Thyroid gland (tissue), 4 donors: ENCODE results near the gene FAM111B. TPM values are rescaled to one million over a fixed set of nuclear protein-coding genes. Genes with fewer than 3 reads are reported as not detected.

Experiments used
- DNase-seq, 2 donors: peaks; one replicate each; pipeline ENCODE4 v3.0.0-alpha.2; 2019
- H3K27ac ChIP-seq, 3 donors: fragments of 200-600 bp; sonication (generic); 1 replicate in 2 of 3; 2 replicates in 1 of 3; pipeline ENCODE4 v1.5.1; 2016 to 2019; ENCODE audit warnings: mild to moderate bottlenecking in 1 of 3, moderate library complexity in 1 of 3
- H3K27me3 ChIP-seq: fragments of 200-600 bp; sonication (generic); one replicate; pipeline ENCODE4 v1.5.1; 2019
- H3K36me3 ChIP-seq, 2 donors: fragments of 200-600 bp; sonication (generic); one replicate each; pipeline ENCODE4 v1.5.1; 2016 to 2019
- H3K4me1 ChIP-seq, 2 donors: fragments of 200-600 bp; sonication (generic); one replicate each; pipeline ENCODE4 v1.5.1; 2017 to 2019
- H3K4me3 ChIP-seq, 3 donors: fragments of 200-600 bp; sonication (generic); replicated peaks in 1 of 3; 1 replicate in 2 of 3; 2 replicates in 1 of 3; pipeline ENCODE4 v1.5.1; 2016; ENCODE audit warnings: mild to moderate bottlenecking in 1 of 3
- H3K9me3 ChIP-seq: fragments of 200-600 bp; sonication (generic); one replicate; pipeline ENCODE4 v1.5.1; 2017
- POLR2A ChIP-seq, 2 donors: fragments of 450-650 bp; IDR thresholded peaks; one replicate each; pipeline ENCODE4 v1.6.1; 2017; ENCODE audit warnings: antibody characterized with exemption in 2 of 2, mild to moderate bottlenecking in 2 of 2, moderate library complexity in 1 of 2
- WGBS, 2 donors: methylation state at CpG; one replicate each; pipeline ENCODE4 v1.1.5; 2017; 5-methylcytosine and 5-hydroxymethylcytosine counted together
- intact Hi-C: fragments of 100-400 bp; cut with DNase I; formaldehyde crosslinking; loops from one replicate; pipeline ENCODE4 v1.15.1; 2023
- total RNA-seq, 4 donors: library from RNA; depleted of rRNA; stranded (reverse); fragments of >200 nt; gene quantifications; one replicate each; pipeline ENCODE4 v1.2.3, GENCODE V29; 2016
- TF ChIP-seq, protein P1 (sequence below), 6 experiments: fragments of 200-600 bp in 3 of 6; fragments of 450-650 bp in 3 of 6; sonication (generic) in 3 of 6; IDR thresholded peaks; one replicate each; pipeline ENCODE4 v1.5.1; 2016 to 2019; ENCODE audit warnings: antibody characterized with exemption in 6 of 6, mild to moderate bottlenecking in 2 of 6, inconsistent platforms in 1 of 6, moderate library complexity in 1 of 6

The FAM111B gene
- total RNA-seq, 4 donors from 2014 or later, result 0.22 to 0.67 TPM; not detected in 2

DNA sequence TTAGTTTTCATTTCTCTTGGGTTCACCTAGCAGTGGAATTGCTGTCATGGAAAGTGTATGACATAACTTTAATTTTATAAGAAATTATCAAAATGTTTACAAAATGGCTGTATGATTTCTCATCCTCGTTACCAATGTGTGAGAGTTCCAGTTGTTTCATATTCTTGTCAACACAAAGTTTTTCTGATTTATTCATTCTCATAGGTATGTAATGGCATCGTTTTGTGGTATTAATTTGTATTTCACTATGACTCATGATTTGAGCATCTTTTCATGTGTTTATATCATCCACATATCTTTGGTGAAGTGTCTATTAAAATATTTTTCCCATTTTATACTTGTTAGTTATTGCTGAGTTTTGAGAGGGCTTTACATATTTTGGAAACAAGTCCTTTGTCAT, 5.5 kb downstream of the FAM111B start:
- TF ChIP-seq, protein P1, sequence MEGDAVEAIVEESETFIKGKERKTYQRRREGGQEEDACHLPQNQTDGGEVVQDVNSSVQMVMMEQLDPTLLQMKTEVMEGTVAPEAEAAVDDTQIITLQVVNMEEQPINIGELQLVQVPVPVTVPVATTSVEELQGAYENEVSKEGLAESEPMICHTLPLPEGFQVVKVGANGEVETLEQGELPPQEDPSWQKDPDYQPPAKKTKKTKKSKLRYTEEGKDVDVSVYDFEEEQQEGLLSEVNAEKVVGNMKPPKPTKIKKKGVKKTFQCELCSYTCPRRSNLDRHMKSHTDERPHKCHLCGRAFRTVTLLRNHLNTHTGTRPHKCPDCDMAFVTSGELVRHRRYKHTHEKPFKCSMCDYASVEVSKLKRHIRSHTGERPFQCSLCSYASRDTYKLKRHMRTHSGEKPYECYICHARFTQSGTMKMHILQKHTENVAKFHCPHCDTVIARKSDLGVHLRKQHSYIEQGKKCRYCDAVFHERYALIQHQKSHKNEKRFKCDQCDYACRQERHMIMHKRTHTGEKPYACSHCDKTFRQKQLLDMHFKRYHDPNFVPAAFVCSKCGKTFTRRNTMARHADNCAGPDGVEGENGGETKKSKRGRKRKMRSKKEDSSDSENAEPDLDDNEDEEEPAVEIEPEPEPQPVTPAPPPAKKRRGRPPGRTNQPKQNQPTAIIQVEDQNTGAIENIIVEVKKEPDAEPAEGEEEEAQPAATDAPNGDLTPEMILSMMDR (IDR thresholded peaks at IDR 0.05), result no peak
- TF ChIP-seq POLR2A (IDR thresholded peaks at IDR 0.05), result no peak
- Histone ChIP-seq H3K4me3 (no peak overlapping the region), H3K4me1 (no peaks in the 10 kb centered on the region), H3K9me3 (no peaks in the 10 kb centered on the region), H3K27me3 (no peaks in the 10 kb centered on the region), H3K36me3 (no peaks in the 10 kb centered on the region), H3K27ac (no peak overlapping the region)
- 89 to 92% methylated on average over 2 of the region's 2 CpGs for whole genome bisulfite sequencing, 2 donors
- intact Hi-C loops, result no loop called here
- no peak for DNase-seq

DNA sequence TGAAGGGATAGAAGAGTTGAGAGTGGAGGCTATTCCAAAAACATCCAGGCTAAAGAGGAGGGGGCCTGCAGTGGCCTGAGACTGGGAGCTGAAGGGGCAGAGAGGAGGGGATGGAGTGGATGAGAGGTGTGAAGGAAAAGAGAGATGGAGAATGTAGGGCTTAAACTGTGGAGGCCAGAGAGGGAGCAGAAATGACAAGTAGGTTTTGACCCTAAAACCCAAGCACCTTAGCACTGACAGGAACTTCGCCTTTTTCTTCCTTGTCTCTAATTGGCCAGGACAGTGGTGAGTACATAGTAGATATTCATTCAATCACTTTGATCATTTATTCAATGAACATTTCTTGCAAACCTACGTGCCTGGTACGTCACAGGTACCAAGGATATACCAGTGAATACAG, 7.3 kb downstream of the FAM111B start:
- no peak overlapping the region for H3K4me3 ChIP-seq
- no peaks in the 10 kb centered on the region for H3K27me3 ChIP-seq
- H3K36me3 ChIP-seq, result no peaks in the 10 kb centered on the region
- no peak overlapping the region for H3K27ac ChIP-seq
- no peak for DNase-seq
- WGBS, 2 donors, result 97 to 98% methylated on average over 3 of the region's 3 CpGs
- TF ChIP-seq, protein P1 (IDR thresholded peaks at IDR 0.05), result no peak
- no peak for TF ChIP-seq POLR2A (IDR thresholded peaks at IDR 0.05)
- intact Hi-C loops, result no loop called here
- no peaks in the 10 kb centered on the region for H3K4me1 ChIP-seq
- H3K9me3 ChIP-seq, result no peaks in the 10 kb centered on the region

DNA sequence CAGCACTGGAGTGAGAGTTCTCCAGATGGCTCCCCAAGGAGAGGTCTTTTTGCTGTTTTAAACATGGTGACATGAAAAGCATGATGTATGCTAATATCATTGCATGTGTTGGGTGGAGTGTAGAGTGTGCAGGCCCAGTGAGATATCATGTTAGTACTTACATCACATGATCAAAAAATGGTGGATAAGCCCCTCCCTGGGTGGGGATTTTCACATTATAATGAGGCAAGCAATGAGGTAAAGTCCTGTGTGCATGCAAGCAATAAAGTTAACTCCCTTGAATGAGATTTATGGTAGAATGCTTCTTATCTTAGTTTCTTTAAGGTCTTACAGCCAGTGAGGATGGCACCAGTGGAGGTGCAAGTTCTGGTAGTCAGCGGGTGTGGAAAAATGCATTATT, 8.5 kb downstream of the FAM111B start:
- H3K27me3 ChIP-seq, result no peaks in the 10 kb centered on the region

DNA sequence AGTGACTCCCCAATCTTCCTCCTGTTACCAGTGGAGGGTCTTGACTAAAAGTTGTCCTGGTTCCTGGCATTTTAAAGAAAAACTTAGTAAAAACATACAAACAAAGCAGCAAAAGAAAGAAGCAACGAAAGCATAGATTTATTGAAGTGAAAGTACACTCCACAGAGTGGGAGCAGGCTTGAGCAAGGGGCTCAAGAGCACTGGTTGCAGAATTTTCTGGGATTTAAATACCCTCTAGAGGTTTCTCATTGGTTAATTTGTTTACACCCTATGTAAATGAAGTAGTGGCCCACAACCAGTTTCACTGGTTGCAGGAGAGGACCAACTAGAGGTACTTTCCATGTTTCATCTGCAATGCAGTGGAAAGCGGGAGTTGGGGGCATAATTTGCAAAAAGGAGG, 10.7 kb downstream of the FAM111B start:
- H3K36me3 ChIP-seq, result no peaks in the 10 kb centered on the region
- TF ChIP-seq, protein P1 (IDR thresholded peaks at IDR 0.05), result no peak
- TF ChIP-seq POLR2A (IDR thresholded peaks at IDR 0.05), result no peak
- no peak overlapping the region for H3K27ac ChIP-seq
- intact Hi-C loops, result no loop called here
- H3K27me3 ChIP-seq, result no peaks in the 10 kb centered on the region
- WGBS, 2 donors, result 94 to 99% methylated on average over 2 of the region's 2 CpGs
- DNase-seq, result no peak
- no peaks in the 10 kb centered on the region for H3K9me3 ChIP-seq
- H3K4me1 ChIP-seq, result no peaks in the 10 kb centered on the region
- no peak overlapping the region for H3K4me3 ChIP-seq

More for the DNA sequence above, 8.5 kb downstream of the FAM111B start:
- Histone ChIP-seq H3K4me3 (no peak overlapping the region), H3K9me3 (no peaks in the 10 kb centered on the region), H3K27ac (no peak overlapping the region), H3K36me3 (no peaks in the 10 kb centered on the region), H3K4me1 (no peaks in the 10 kb centered on the region)
- TF ChIP-seq POLR2A (IDR thresholded peaks at IDR 0.05), result no peak
- TF ChIP-seq, protein P1 (IDR thresholded peaks at IDR 0.05), result no peak
- intact Hi-C loops, result no loop called here
- DNase-seq, result no peak
- WGBS, 2 donors, result 95 to 100% methylated on average over 1 of the region's 1 CpG

DNA sequence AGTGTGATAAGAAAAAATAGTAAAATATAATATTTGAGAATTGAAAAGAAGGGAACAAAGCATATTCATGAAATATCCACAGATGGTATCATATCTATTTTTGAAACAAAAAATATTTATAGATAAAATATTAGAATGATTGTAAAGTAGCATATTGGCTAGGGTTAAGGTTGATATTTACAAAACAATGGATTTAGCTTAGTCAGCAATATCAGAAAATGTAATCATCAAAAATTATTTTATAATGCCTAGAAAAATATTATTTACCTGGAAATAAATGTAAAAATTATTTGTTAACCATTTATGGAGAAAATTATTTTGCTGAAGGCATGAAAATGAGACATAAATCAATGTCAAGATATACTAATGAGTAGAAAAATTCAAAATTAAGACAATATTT, 12.8 kb downstream of the FAM111B start:
- H3K27ac ChIP-seq, result no peak overlapping the region
- no peaks in the 10 kb centered on the region for H3K9me3 ChIP-seq
- no peaks in the 10 kb centered on the region for H3K4me1 ChIP-seq
- TF ChIP-seq, protein P1 (IDR thresholded peaks at IDR 0.05), result no peak
- TF ChIP-seq POLR2A (IDR thresholded peaks at IDR 0.05), result no peak
- no peaks in the 10 kb centered on the region for H3K36me3 ChIP-seq
- intact Hi-C loops, result no loop called here
- no peaks in the 10 kb centered on the region for H3K27me3 ChIP-seq
- H3K4me3 ChIP-seq, result no peak overlapping the region
- no peak for DNase-seq
